ENCODE data around the gene VPS8.
"Not testable (repeated sequence)": the region's sequence is repeated elsewhere in the genome, so short reads cannot be mapped to it uniquely, and the experiment has no call there.

VPS8 gene

GRCh38 chr3:184968115-184968514 is 156.1 kb downstream of the VPS8 start:
- in situ Hi-C loops (cut with HindIII; ENCODE audit: low pct_unique_long_range_greater_than_20kb, low sequenced_read_pairs): no loop called here
- no peak for DNase-seq (ENCODE audit: low read depth in 1 of 2, low spot score in 1 of 2)
- no peak for TF ChIP-seq JUND (IDR thresholded peaks at IDR 0.05; ENCODE audit: low read depth)

- no peak for DNase-seq (ENCODE audit: low read depth in 1 of 2, low spot score in 1 of 2)
- no peak for TF ChIP-seq JUND (IDR thresholded peaks at IDR 0.05; ENCODE audit: low read depth)
- in situ Hi-C loops (cut with HindIII; ENCODE audit: low pct_unique_long_range_greater_than_20kb, low sequenced_read_pairs): no loop called here
Observed at GRCh38 chr3:184970186-184970585, 158.2 kb downstream of the VPS8 start.

GRCh38 chr3:184977796-184978195 is 165.8 kb downstream of the VPS8 start:
- DNase-seq (ENCODE audit: low read depth in 1 of 2, low spot score in 1 of 2): no peak
- in situ Hi-C loops (cut with HindIII; ENCODE audit: low pct_unique_long_range_greater_than_20kb, low sequenced_read_pairs): no loop called here
- no peak for TF ChIP-seq JUND (IDR thresholded peaks at IDR 0.05; ENCODE audit: low read depth)

GRCh38 chr3:184981071-184981470 is 169.1 kb downstream of the VPS8 start:
- DNase-seq (ENCODE audit: low read depth in 1 of 2, low spot score in 1 of 2): no peak
- TF ChIP-seq JUND (IDR thresholded peaks at IDR 0.05; ENCODE audit: low read depth): no peak
- in situ Hi-C loops (cut with HindIII; ENCODE audit: low pct_unique_long_range_greater_than_20kb, low sequenced_read_pairs): no loop called here

- no peak for TF ChIP-seq JUND (IDR thresholded peaks at IDR 0.05; ENCODE audit: low read depth)
- no peak for DNase-seq (ENCODE audit: low read depth in 1 of 2, low spot score in 1 of 2)
- in situ Hi-C loops (cut with HindIII; ENCODE audit: low pct_unique_long_range_greater_than_20kb, low sequenced_read_pairs): no loop called here
Observed at GRCh38 chr3:184982076-184982475, 170.1 kb downstream of the VPS8 start.

GRCh38 chr3:184985586-184985985 is 173.6 kb downstream of the VPS8 start:
- TF ChIP-seq JUND (IDR thresholded peaks at IDR 0.05; ENCODE audit: low read depth): no peak
- no peak for DNase-seq (ENCODE audit: low read depth in 1 of 2, low spot score in 1 of 2)
- in situ Hi-C loops (cut with HindIII; ENCODE audit: low pct_unique_long_range_greater_than_20kb, low sequenced_read_pairs): no loop called here

GRCh38 chr3:184986366-184986889 is 174.5 kb downstream of the VPS8 start:
- DNase-seq (ENCODE audit: low read depth in 1 of 2, low spot score in 1 of 2): no peak
- in situ Hi-C loops (cut with HindIII; ENCODE audit: low pct_unique_long_range_greater_than_20kb, low sequenced_read_pairs): no loop called here
- no peak for TF ChIP-seq JUND (IDR thresholded peaks at IDR 0.05; ENCODE audit: low read depth)

- in situ Hi-C loops (cut with HindIII; ENCODE audit: low pct_unique_long_range_greater_than_20kb, low sequenced_read_pairs): no loop called here
- TF ChIP-seq JUND (IDR thresholded peaks at IDR 0.05; ENCODE audit: low read depth): no peak
- no peak for DNase-seq (ENCODE audit: low read depth in 1 of 2, low spot score in 1 of 2)
Observed at GRCh38 chr3:184993394-184993793, 181.4 kb downstream of the VPS8 start.

- DNase-seq (ENCODE audit: low read depth in 1 of 2, low spot score in 1 of 2); in situ Hi-C loops (cut with HindIII; ENCODE audit: low pct_unique_long_range_greater_than_20kb, low sequenced_read_pairs): not testable (repeated sequence)
Observed at GRCh38 chr3:185003876-185004275, 191.9 kb downstream of the VPS8 start.

- DNase-seq (ENCODE audit: low read depth in 1 of 2, low spot score in 1 of 2): no peak
- TF ChIP-seq JUND (IDR thresholded peaks at IDR 0.05; ENCODE audit: low read depth): no peak
- in situ Hi-C loops (cut with HindIII; ENCODE audit: low pct_unique_long_range_greater_than_20kb, low sequenced_read_pairs): no loop called here
Observed at GRCh38 chr3:185009650-185010049, 197.7 kb downstream of the VPS8 start.

- DNase-seq (ENCODE audit: low read depth in 1 of 2, low spot score in 1 of 2); in situ Hi-C loops (cut with HindIII; ENCODE audit: low pct_unique_long_range_greater_than_20kb, low sequenced_read_pairs): not testable (repeated sequence)
Observed at GRCh38 chr3:185017584-185017983, 205.6 kb downstream of the VPS8 start.

- in situ Hi-C loops (cut with HindIII; ENCODE audit: low pct_unique_long_range_greater_than_20kb, low sequenced_read_pairs); DNase-seq (ENCODE audit: low read depth in 1 of 2, low spot score in 1 of 2): not testable (repeated sequence)
Observed at GRCh38 chr3:185017996-185018395, 206.0 kb downstream of the VPS8 start.

- TF ChIP-seq JUND (IDR thresholded peaks at IDR 0.05; ENCODE audit: low read depth): no peak
- no peak for DNase-seq (ENCODE audit: low read depth in 1 of 2, low spot score in 1 of 2)
- in situ Hi-C loops (cut with HindIII; ENCODE audit: low pct_unique_long_range_greater_than_20kb, low sequenced_read_pairs): no loop called here
Observed at GRCh38 chr3:185021256-185021655, 209.3 kb downstream of the VPS8 start.

GRCh38 chr3:185024406-185024805 is 212.4 kb downstream of the VPS8 start:
- DNase-seq (ENCODE audit: low read depth in 1 of 2, low spot score in 1 of 2): no peak
- TF ChIP-seq JUND (IDR thresholded peaks at IDR 0.05; ENCODE audit: low read depth): no peak
- in situ Hi-C loops (cut with HindIII; ENCODE audit: low pct_unique_long_range_greater_than_20kb, low sequenced_read_pairs): no loop called here
